Spleen (tissue), 7 donors: ENCODE measurements around the gene C12orf60.

ENCODE experiments used
- CTCF ChIP-seq, 11 experiments: fragments of 200-600 bp in 7 of 11; fragments of 450-650 bp in 4 of 11; sonication (generic) in 4 of 11; IDR thresholded peaks in 8 of 11; conservative IDR thresholded peaks in 3 of 11; 1 replicate in 7 of 11; 2 replicates in 4 of 11; pipeline versions ENCODE4 v1.4.0 to v1.8.0; 2016 to 2021; ENCODE audit warnings: antibody characterized with exemption in 11 of 11, inconsistent platforms in 4 of 11, mild to moderate bottlenecking in 1 of 11
- POLR2A ChIP-seq, 3 donors: fragments of 450-650 bp; IDR thresholded peaks; one replicate each; pipeline ENCODE4 v1.5.1; 2017; ENCODE audit warnings: antibody characterized with exemption in 3 of 3, mild to moderate bottlenecking in 1 of 3
- donor health status: DM: no; HTN: no; CAD: no; lungs with moderate emphysema.
- donor health status: DM: no; HTN: no; CAD: no.
- donor health status: DM: no; HTN: no; CAD: no.

GRCh38 chr12:14784471-14784870 lies 19.0 kb upstream of the C12orf60 start:
- TF ChIP-seq CTCF (IDR thresholded peaks at IDR 0.05 in 8 of 11, conservative IDR thresholded peaks at IDR 0.05 in 3 of 11): no peak
- no peak for TF ChIP-seq POLR2A (IDR thresholded peaks at IDR 0.05)
